ENCODE measurements around the gene PHPT1.

Gene PHPT1

GRCh38 chr9:136849960-136850865 is 1.0 kb downstream of the PHPT1 start:
- no peak for DNase-seq

DNA sequence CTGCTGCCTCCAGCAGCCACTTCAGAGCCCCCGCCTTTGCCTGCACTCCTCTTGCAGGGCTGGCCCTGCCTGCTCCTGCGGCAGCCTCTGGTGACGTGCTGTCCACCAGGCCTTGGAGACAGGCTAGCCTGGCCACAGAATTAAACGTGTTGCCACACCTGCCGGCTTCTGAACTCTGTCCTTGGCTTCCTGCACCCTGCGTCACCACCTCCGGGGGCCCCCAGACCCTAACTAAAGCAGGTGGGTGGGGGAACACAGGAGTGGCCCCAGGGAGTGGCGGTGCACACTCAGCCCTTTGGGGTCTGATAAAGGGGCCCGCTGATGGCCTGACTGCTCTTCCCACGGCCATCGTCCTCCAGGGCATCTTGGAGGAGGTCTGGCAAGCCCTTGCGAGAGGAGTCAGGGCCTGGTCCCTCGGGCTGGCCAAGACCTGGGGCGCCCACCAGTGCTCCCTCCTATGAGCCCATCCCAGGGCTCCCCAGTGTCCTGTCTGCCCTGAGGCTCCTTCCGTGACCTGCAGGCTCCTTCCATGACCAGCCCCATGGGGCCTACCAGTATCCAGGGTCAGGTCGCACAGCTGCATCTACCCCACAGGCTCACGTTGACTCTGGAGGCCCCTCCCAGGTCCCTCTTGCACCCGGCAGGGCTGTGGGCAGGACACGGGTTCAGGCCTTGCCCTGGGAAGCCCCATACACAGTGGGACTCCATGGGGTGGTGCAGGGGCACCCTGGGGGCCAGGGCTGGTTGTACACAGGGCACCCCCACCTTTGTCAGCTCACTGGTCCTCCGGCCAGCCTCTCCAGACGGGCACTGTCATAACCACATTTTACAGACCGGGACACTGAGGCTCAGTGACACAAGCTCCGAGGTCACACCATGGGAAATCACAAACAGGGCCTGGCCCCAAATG is 1.9 kb downstream of the PHPT1 start:
- no peak for DNase-seq

- DNase-seq = no peak
Observed at GRCh38 chr9:136851941-136852663, 2.9 kb downstream of the PHPT1 start, which contains the start of gene MAMDC4. Gene MAMDC4 (plus strand): TSS chr9:136852346. CDS start chr9:136852417, 71 bp downstream.

- DNase-seq = no peak
Observed at GRCh38 chr9:136852664-136853595, 3.7 kb downstream of the PHPT1 start.

GRCh38 chr9:136853596-136854112 is 4.4 kb downstream of the PHPT1 start:
- DNase-seq = no peak

DNA sequence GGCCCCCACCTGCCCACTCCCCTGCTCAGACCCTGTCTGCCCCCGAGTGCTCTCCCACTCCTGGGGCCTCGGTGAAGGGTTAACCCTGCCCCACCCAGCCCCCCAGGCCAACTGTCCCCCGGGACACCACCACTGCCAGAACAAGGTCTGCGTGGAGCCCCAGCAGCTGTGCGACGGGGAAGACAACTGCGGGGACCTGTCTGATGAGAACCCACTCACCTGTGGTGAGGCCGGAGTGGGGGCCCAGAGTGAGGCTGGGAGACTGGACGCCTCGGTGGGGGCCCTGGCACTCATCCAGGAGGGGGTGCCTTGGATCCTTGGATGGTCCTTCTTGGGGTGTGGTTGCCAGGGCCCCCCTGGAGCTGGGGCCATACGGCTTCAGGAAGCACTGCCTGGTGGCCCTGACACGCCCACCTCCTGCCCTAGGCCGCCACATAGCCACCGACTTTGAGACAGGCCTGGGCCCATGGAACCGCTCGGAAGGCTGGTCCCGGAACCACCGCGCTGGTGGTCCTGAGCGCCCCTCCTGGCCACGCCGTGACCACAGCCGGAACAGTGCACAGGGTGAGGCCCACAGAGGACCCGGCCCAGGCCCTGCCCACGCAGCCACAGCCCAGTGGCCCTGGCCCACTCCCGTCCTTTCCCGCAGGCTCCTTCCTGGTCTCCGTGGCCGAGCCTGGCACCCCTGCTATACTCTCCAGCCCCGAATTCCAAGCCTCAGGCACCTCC is 5.1 kb downstream of the PHPT1 start:
- no peak for DNase-seq

GRCh38 chr9:136854842-136855460 is 5.7 kb downstream of the PHPT1 start:
- no peak for DNase-seq

- DNase-seq = no peak
Observed at GRCh38 chr9:136855461-136856078, 6.4 kb downstream of the PHPT1 start.

DNA sequence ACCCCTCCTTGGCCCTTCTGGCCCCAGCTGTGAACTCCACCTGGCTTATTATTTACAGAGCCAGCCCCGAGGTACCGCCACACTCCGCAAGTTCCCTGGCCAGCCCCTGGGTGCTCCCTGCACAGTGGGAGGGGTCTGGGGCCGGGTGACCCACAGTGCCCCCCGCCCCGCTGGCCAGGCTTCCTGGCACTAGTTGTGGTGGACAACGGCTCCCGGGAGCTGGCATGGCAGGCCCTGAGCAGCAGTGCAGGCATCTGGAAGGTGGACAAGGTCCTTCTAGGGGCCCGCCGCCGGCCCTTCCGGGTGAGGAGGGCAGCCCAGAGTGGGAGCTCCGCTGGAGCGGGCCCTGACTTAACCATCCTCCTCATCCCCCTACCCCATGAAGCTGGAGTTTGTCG is 6.9 kb downstream of the PHPT1 start:
- no peak for DNase-seq

GRCh38 chr9:136856541-136857141 is 7.4 kb downstream of the PHPT1 start:
- DNase-seq = no peak

DNA sequence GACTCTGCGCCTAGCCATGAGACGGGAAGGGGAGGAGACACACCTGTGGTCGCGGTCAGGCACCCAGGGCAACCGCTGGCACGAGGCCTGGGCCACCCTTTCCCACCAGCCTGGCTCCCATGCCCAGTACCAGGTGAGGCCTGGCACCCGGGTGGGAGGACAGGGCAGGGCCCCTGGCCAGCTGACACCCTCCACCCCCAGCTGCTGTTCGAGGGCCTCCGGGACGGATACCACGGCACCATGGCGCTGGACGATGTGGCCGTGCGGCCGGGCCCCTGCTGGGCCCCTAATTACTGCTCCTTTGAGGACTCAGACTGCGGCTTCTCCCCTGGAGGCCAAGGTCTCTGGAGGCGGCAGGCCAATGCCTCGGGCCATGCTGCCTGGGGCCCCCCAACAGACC is 8.0 kb downstream of the PHPT1 start:
- no peak for DNase-seq

- DNase-seq = no peak
Observed at GRCh38 chr9:136857581-136858412, 8.6 kb downstream of the PHPT1 start.

DNA sequence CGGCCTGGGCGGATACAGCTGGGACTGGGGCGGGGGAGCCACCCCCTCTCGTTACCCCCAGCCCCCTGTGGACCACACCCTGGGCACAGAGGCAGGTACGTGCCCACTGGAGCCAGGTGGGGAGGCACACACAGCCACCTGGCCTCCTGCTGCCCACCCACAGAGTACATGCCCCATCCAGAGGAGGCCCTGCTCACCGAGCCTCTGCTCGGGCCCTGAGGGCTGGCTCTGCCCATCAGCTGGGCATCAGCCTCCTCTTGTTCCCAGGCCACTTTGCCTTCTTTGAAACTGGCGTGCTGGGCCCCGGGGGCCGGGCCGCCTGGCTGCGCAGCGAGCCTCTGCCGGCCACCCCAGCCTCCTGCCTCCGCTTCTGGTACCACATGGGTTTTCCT is 9.2 kb downstream of the PHPT1 start:
- no peak for DNase-seq

DNA sequence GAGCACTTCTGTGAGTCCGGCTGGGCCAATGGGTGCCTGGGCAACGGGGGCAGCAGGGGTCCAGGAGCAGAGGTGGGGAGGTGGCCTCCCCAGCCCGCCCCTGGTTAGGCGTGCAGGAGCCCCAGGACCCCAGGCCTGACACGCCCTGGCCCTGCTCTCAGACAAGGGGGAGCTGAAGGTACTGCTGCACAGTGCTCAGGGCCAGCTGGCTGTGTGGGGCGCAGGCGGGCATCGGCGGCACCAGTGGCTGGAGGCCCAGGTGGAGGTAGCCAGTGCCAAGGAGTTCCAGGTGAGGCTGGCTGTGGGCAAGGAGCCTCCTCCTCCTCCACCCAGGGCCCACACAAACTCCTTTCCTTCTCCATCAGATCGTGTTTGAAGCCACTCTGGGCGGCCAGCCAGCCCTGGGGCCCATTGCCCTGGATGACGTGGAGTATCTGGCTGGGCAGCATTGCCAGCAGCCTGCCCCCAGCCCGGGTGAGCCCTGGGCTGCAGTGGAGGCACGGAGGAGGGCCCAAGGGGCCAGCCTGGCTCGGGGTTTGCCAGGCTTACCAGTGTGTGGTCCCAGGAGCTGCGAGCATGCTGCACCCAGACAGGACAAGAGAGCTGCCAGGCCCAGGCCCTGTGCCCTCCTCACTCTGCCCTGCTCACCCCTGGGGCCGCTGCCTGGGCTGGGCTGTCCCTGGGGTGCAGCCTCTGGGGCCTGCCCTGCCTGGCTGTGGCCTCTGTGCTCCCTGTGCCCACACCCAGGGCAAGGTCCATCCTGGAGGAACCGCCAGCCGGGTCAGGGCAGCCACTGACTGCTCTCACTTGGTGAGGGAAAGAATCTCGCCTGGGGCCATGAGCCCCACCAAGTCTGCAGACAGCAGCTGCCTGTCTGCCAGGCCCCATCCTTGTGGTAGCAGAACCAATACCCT is 9.9 kb downstream of the PHPT1 start:
- DNase-seq = peak; percentile 48

DNA sequence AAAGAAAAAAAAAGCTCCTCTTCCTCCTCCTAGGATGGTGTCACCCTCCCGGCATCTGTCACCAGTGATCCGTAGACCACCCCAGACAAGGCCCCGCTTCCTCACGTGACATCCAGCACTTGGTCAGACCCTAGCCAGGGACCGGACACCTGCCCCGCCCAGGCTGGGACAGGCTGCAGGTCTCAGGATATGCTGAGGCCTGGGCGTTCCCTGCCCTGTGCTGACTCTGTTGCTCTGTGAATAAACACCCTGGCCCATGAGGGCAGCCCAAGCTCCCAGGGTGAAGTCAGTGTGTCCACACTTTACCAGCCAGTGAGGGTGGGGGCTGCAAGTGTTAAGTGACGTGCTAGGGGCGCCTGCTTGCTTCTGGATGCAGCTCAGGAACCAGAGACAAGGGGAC is 11.3 kb downstream of the PHPT1 start:
- DNase-seq = no peak

GRCh38 chr9:136860933-136861873 is 12.0 kb downstream of the PHPT1 start:
- DNase-seq = no peak
